Fibroblast of lung (primary cell): ENCODE measurements around the gene FBXO8.

Experiments used
- CTCF ChIP-seq, 2 donors: IDR thresholded peaks in 1 of 2; conservative IDR thresholded peaks in 1 of 2; 1 replicate in 1 of 2; 2 replicates in 1 of 2; pipeline ENCODE4 v1.5.1; 2011 to 2012; ENCODE audit warnings: low read length in 2 of 2, control low read depth in 1 of 2, inconsistent platforms in 1 of 2, low read depth in 1 of 2, mild to moderate bottlenecking in 1 of 2
- EZH2 ChIP-seq: IDR thresholded peaks from 2 replicates; pipeline ENCODE4 v1.5.1; 2012; ENCODE audit warnings: low read length, control low read depth, mild to moderate bottlenecking; ENCODE audit errors: missing control alignments

GRCh38 chr4:174209341-174209740 lies 74.1 kb downstream of the FBXO8 start:
- TF ChIP-seq CTCF (conservative IDR thresholded peaks at IDR 0.05 in 1 of 2, IDR thresholded peaks at IDR 0.05 in 1 of 2; ENCODE audit: low read depth in 1 of 2, low read length in 2 of 2) (no peak), EZH2 (no peak)
